PC-9 (cell line): ENCODE data around the gene CEP350. TPM values are rescaled to one million over a fixed set of nuclear protein-coding genes. Genes with fewer than 3 reads are reported as not detected.

Source experiments
- BruUV-seq: library from RNA; stranded (reverse); fragments of 400-500 nt; replicated peaks from 2 replicates; lab custom pipeline; 2021; lab: Mats Ljungman, UMichigan
- CTCF ChIA-PET: fragments of 300-600 bp; sonication (Branson Sonifier 250); formaldehyde crosslinking; loops from one replicate; lab custom pipeline; 2022; ENCODE audit warnings: antibody characterized with exemption; lab: Charles Lee
- POLR2A ChIA-PET: fragments of 300-600 bp; sonication (Branson Sonifier 250); formaldehyde crosslinking; loops from one replicate; lab custom pipeline; 2022; ENCODE audit warnings: antibody characterized with exemption; ENCODE audit not compliant: unreplicated experiment; lab: Charles Lee
- DNase-seq, 2 experiments: peaks; one replicate each; pipeline versions ENCODE4 v3.0.0 to v3.0.0-alpha.2; 2015 to 2022; ENCODE audit warnings: mixed read lengths in 1 of 2
- H2AFZ ChIP-seq: fragments of 200-600 bp; sonication (generic); 2 replicates; pipeline ENCODE4 v1.8.1; 2017; ENCODE audit warnings: antibody characterized with exemption
- H3F3A ChIP-seq: fragments of 200-600 bp; sonication (generic); 2 replicates; pipeline ENCODE4 v1.8.1; 2017; ENCODE audit warnings: antibody characterized with exemption, mild to moderate bottlenecking, low read depth; ENCODE audit not compliant: insufficient read depth
- H3K27ac ChIP-seq: fragments of 200-600 bp; sonication (generic); 2 replicates; pipeline ENCODE4 v1.6.1; 2016; ENCODE audit warnings: mixed run types
- H3K27me3 ChIP-seq: fragments of 200-600 bp; sonication (generic); 2 replicates; pipeline ENCODE4 v1.6.1; 2016; ENCODE audit warnings: low read depth, mixed run types; ENCODE audit not compliant: insufficient read depth
- H3K36me3 ChIP-seq: fragments of 200-600 bp; sonication (generic); 2 replicates; pipeline ENCODE4 v1.6.1; 2016; ENCODE audit warnings: low read depth, mixed run types
- H3K4me1 ChIP-seq: fragments of 200-600 bp; sonication (generic); replicated peaks from 2 replicates; pipeline ENCODE4 v1.6.1; 2016; ENCODE audit warnings: mixed run types; ENCODE audit not compliant: insufficient read depth
- H3K4me2 ChIP-seq: fragments of 200-600 bp; sonication (generic); 2 replicates; pipeline ENCODE4 v1.6.1; 2017; ENCODE audit warnings: mixed run types
- H3K4me3 ChIP-seq: fragments of 200-600 bp; sonication (generic); 2 replicates; pipeline ENCODE4 v1.6.1; 2016; ENCODE audit warnings: mixed run types
- H3K79me2 ChIP-seq: fragments of 200-600 bp; sonication (generic); 2 replicates; pipeline ENCODE4 v1.6.1; 2017; ENCODE audit warnings: low read depth, mixed run types
- H3K9me2 ChIP-seq: fragments of 200-600 bp; sonication (generic); 2 replicates; pipeline ENCODE4 v1.8.1; 2017; ENCODE audit warnings: mild to moderate bottlenecking; ENCODE audit not compliant: insufficient read depth
- H3K9me3 ChIP-seq: fragments of 200-600 bp; sonication (generic); 2 replicates; pipeline ENCODE4 v1.8.1; 2016; ENCODE audit warnings: low read depth; ENCODE audit not compliant: insufficient read depth
- H4K20me1 ChIP-seq: fragments of 200-600 bp; sonication (generic); 2 replicates; pipeline ENCODE4 v1.8.1; 2017; ENCODE audit not compliant: insufficient read depth
- EZH2 ChIP-seq: fragments of 200-600 bp; sonication (generic); IDR thresholded peaks from 2 replicates; pipeline ENCODE4 v1.8.0; 2017; ENCODE audit warnings: antibody characterized with exemption, low read depth
- intact Hi-C: fragments of 100-400 bp; cut with micrococcal nuclease; formaldehyde crosslinking; loops from one replicate; pipeline ENCODE4 v1.10.0; 2022; ENCODE audit not compliant: unreplicated experiment
- total RNA-seq: library from RNA; stranded (reverse); gene quantifications from 2 replicates; pipeline ENCODE4 v1.2.3, GENCODE V29; 2021
- TF ChIP-seq, protein P1 (sequence below): fragments of 200-600 bp; sonication (generic); conservative IDR thresholded peaks from 2 replicates; pipeline ENCODE4 v1.6.1; 2017; ENCODE audit warnings: mixed run types, antibody characterized with exemption, mild to moderate bottlenecking, moderate library complexity

Gene CEP350
- total RNA-seq, 1 experiment from 2014 or later: 30.6 TPM

- Histone ChIP-seq H3K36me3 (no peaks in the 10 kb centered on the region), H3K4me1 (peaks cover 17% of the 10 kb centered on the region), H3K79me2 (no peaks in the 10 kb centered on the region), H3K9me3 (no peaks in the 10 kb centered on the region), H3F3A (peaks cover 14% of the 10 kb centered on the region), H4K20me1 (0 out of 2 replicates have a peak, but pooled peaks cover 3% of the 10 kb centered on the region), H3K27me3 (no peaks in the 10 kb centered on the region), H3K27ac (no peak overlapping the region), H3K9me2 (no peaks in the 10 kb centered on the region), H2AFZ (no peak overlapping the region), H3K4me2 (no peak overlapping the region), H3K4me3 (no peak overlapping the region)
- DNase-seq: no peak
- intact Hi-C loops: no loop called here
- CTCF ChIA-PET: no interaction called here
- TF ChIP-seq, protein P1, sequence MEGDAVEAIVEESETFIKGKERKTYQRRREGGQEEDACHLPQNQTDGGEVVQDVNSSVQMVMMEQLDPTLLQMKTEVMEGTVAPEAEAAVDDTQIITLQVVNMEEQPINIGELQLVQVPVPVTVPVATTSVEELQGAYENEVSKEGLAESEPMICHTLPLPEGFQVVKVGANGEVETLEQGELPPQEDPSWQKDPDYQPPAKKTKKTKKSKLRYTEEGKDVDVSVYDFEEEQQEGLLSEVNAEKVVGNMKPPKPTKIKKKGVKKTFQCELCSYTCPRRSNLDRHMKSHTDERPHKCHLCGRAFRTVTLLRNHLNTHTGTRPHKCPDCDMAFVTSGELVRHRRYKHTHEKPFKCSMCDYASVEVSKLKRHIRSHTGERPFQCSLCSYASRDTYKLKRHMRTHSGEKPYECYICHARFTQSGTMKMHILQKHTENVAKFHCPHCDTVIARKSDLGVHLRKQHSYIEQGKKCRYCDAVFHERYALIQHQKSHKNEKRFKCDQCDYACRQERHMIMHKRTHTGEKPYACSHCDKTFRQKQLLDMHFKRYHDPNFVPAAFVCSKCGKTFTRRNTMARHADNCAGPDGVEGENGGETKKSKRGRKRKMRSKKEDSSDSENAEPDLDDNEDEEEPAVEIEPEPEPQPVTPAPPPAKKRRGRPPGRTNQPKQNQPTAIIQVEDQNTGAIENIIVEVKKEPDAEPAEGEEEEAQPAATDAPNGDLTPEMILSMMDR: no peak
- TF ChIP-seq EZH2: no peak
- POLR2A ChIA-PET: no interaction called here
- BruUV-seq: no TSS peak
Measured at GRCh38 chr1:179923029-179923428, 31.6 kb upstream of the CEP350 start.

GRCh38 chr1:179924268-179924667, 30.3 kb upstream of the CEP350 start:
- Histone ChIP-seq H3K27ac (no peak overlapping the region), H3K79me2 (no peaks in the 10 kb centered on the region), H3K9me3 (no peaks in the 10 kb centered on the region), H2AFZ (no peak overlapping the region), H3K4me2 (no peak overlapping the region), H3K36me3 (no peaks in the 10 kb centered on the region), H3K4me1 (peaks cover 17% of the 10 kb centered on the region), H4K20me1 (0 out of 2 replicates have a peak, but pooled peaks cover 3% of the 10 kb centered on the region), H3K9me2 (no peaks in the 10 kb centered on the region), H3K27me3 (no peaks in the 10 kb centered on the region), H3K4me3 (no peak overlapping the region), H3F3A (peaks cover 14% of the 10 kb centered on the region)
- no peak for TF ChIP-seq EZH2
- TF ChIP-seq, protein P1: no peak
- POLR2A ChIA-PET: no interaction called here
- no peak for DNase-seq
- CTCF ChIA-PET: interaction anchor here (0.5 to 0.6 kb wide), 2 partner anchors 28 to 1540 kb away, joined by 3 read pairs; no protein-coding TSS in a partner anchor
- intact Hi-C loops: no loop called here
- BruUV-seq: no TSS peak

DNA sequence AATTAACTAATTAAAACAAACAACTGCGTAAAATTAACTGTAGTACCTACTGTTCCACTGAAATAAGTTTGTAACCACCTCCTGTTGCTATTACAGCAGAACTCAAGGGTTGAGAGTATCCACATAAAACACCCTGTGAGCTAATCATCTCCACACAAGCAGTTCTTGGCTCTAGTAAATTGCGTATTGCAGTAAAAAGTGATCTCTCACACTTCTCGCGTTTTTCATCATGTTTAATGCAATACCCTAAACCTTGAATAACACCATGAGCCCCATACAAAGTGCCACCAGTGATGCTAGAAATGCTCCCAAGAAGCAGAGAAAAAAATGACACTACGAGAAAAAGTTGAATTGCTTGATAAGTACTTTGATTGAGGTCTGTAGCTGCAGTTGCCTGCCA, 29.3 kb upstream of the CEP350 start:
- ChIA-PET POLR2A (no interaction called here), CTCF (no interaction called here)
- Histone ChIP-seq H3K79me2 (no peaks in the 10 kb centered on the region), H2AFZ (no peak overlapping the region), H3K9me2 (no peaks in the 10 kb centered on the region), H3K36me3 (no peaks in the 10 kb centered on the region), H3K4me2 (no peak overlapping the region), H3K4me1 (peaks cover 17% of the 10 kb centered on the region), H3K4me3 (no peak overlapping the region), H3F3A (peaks cover 14% of the 10 kb centered on the region), H3K27ac (no peak overlapping the region), H3K9me3 (no peaks in the 10 kb centered on the region), H3K27me3 (no peaks in the 10 kb centered on the region), H4K20me1 (no peaks in the 10 kb centered on the region)
- no peak for DNase-seq
- intact Hi-C loops: no loop called here
- BruUV-seq: no TSS peak
- TF ChIP-seq, protein P1: no peak
- TF ChIP-seq EZH2: no peak
